GM23338 (cell line): ENCODE results near the gene LAMC3. TPM values are rescaled to one million over a fixed set of nuclear protein-coding genes. Genes with fewer than 3 reads are reported as not detected.

Experiments
- ATAC-seq: fragments of 200-7000 bp; cut with Tn5 transposase; 3 replicates; pipeline ENCODE4 v1.9.1; 2020
- DNase-seq: peaks from one replicate; pipeline ENCODE4 v3.0.0-alpha.2; 2015; ENCODE audit warnings: low spot score
- H2AFZ ChIP-seq: fragments of 200-600 bp; sonication (generic); 2 replicates; pipeline ENCODE4 v1.8.0; 2016; ENCODE audit warnings: antibody characterized with exemption, mild to moderate bottlenecking, moderate library complexity
- H3F3A ChIP-seq: fragments of 200-600 bp; sonication (generic); replicated peaks from 2 replicates; pipeline ENCODE4 v1.8.0; 2017; ENCODE audit warnings: antibody characterized with exemption, mixed run types, low read depth
- H3K27ac ChIP-seq: fragments of 200-600 bp; sonication (generic); 2 replicates; pipeline ENCODE4 v1.6.1; 2016; ENCODE audit warnings: low read depth
- H3K27me3 ChIP-seq: fragments of 200-600 bp; sonication (generic); 2 replicates; pipeline ENCODE4 v1.8.0; 2016; ENCODE audit warnings: mild to moderate bottlenecking, mixed run types, moderate library complexity; ENCODE audit not compliant: insufficient read depth
- H3K36me3 ChIP-seq: fragments of 200-600 bp; sonication (generic); 2 replicates; pipeline ENCODE4 v1.8.0; 2016; ENCODE audit warnings: mild to moderate bottlenecking; ENCODE audit not compliant: insufficient read depth
- H3K4me1 ChIP-seq: fragments of 200-600 bp; sonication (generic); 2 replicates; pipeline ENCODE4 v1.8.0; 2016; ENCODE audit warnings: mild to moderate bottlenecking, moderate library complexity; ENCODE audit not compliant: insufficient read depth
- H3K4me2 ChIP-seq: fragments of 200-600 bp; sonication (generic); 2 replicates; pipeline ENCODE4 v1.7.1; 2017; ENCODE audit warnings: mixed run types
- H3K4me3 ChIP-seq: fragments of 200-600 bp; sonication (generic); 2 replicates; pipeline ENCODE4 v1.6.1; 2016; ENCODE audit warnings: mixed run types
- H3K79me2 ChIP-seq: fragments of 200-600 bp; sonication (generic); replicated peaks from 2 replicates; pipeline ENCODE4 v1.8.0; 2017; ENCODE audit warnings: mild to moderate bottlenecking; ENCODE audit not compliant: insufficient read depth
- H3K9me2 ChIP-seq: fragments of 200-600 bp; sonication (generic); 2 replicates; pipeline ENCODE4 v1.8.0; 2017; ENCODE audit not compliant: insufficient read depth
- H4K20me1 ChIP-seq: fragments of 200-600 bp; sonication (generic); replicated peaks from 2 replicates; pipeline ENCODE4 v1.8.0; 2017; ENCODE audit warnings: mild to moderate bottlenecking; ENCODE audit not compliant: insufficient read depth
- H3K27ac Mint-ChIP-seq: 2 replicates; pipeline ENCODE4 v1.8.0; 2020; ENCODE audit warnings: inconsistent platforms, mild to moderate bottlenecking, moderate library complexity, mixed read lengths
- H3K27me3 Mint-ChIP-seq: 3 replicates; pipeline ENCODE4 v1.8.0; 2022; ENCODE audit warnings: low read depth, mild to moderate bottlenecking, moderate library complexity, mixed read lengths, inconsistent platforms; ENCODE audit not compliant: insufficient read depth, poor library complexity
- H3K36me3 Mint-ChIP-seq: 3 replicates; pipeline ENCODE4 v1.8.0; 2021; ENCODE audit warnings: low read depth, mild to moderate bottlenecking, inconsistent platforms, moderate library complexity, mixed read lengths
- H3K4me1 Mint-ChIP-seq: 3 replicates; pipeline ENCODE4 v1.8.0; 2020; ENCODE audit warnings: mild to moderate bottlenecking, inconsistent platforms, mixed read lengths
- H3K4me3 Mint-ChIP-seq: 3 replicates; pipeline ENCODE4 v1.8.0; 2021; ENCODE audit warnings: moderate library complexity, mild to moderate bottlenecking, inconsistent platforms, mixed read lengths
- H3K9me3 Mint-ChIP-seq: 3 replicates; pipeline ENCODE4 v1.8.0; 2020; ENCODE audit warnings: moderate library complexity, mild to moderate bottlenecking, inconsistent platforms, mixed read lengths
- CTCF ChIP-seq, 2 experiments: fragments of 200-600 bp in 1 of 2; sonication (generic) in 1 of 2; conservative IDR thresholded peaks; 2 replicates each; pipeline versions ENCODE4 v1.5.1 to v1.6.1; 2016 to 2017; ENCODE audit warnings: antibody characterized with exemption in 2 of 2, low read depth in 2 of 2, mild to moderate bottlenecking in 2 of 2, moderate library complexity in 1 of 2
- ETS1 ChIP-seq: IDR thresholded peaks from 2 replicates; pipeline ENCODE4 v1.6.1; 2016; ENCODE audit warnings: antibody characterized with exemption
- EZH2 ChIP-seq: fragments of 200-600 bp; sonication (generic); IDR thresholded peaks from one replicate; pipeline ENCODE4 v1.8.0; 2017; ENCODE audit warnings: antibody characterized with exemption, mild to moderate bottlenecking, low read depth; ENCODE audit not compliant: unreplicated experiment
- EZH2phosphoT487 ChIP-seq: fragments of 200-600 bp; sonication (generic); IDR thresholded peaks from one replicate; pipeline ENCODE4 v1.8.1; 2018; ENCODE audit warnings: antibody characterized with exemption; ENCODE audit not compliant: unreplicated experiment
- JUNB ChIP-seq: IDR thresholded peaks from one replicate; pipeline ENCODE4 v1.6.1; 2016; ENCODE audit warnings: antibody characterized with exemption; ENCODE audit not compliant: unreplicated experiment
- REST ChIP-seq: IDR thresholded peaks from one replicate; pipeline ENCODE4 v1.6.1; 2018; ENCODE audit warnings: antibody characterized with exemption; ENCODE audit not compliant: unreplicated experiment
- STAT1 ChIP-seq: IDR thresholded peaks from one replicate; pipeline ENCODE4 v1.6.1; 2016; ENCODE audit warnings: antibody characterized with exemption; ENCODE audit not compliant: unreplicated experiment
- ZNF331 ChIP-seq: fragments of 250-450 bp; sonication (Bioruptor Pico); IDR thresholded peaks from 2 replicates; pipeline ENCODE4 v1.5.0; 2020; ENCODE audit warnings: low read depth, mild to moderate bottlenecking, moderate library complexity
- ZNF462 ChIP-seq: fragments of 250-450 bp; sonication (Bioruptor Pico); IDR thresholded peaks from 2 replicates; pipeline ENCODE4 v1.5.0; 2020; ENCODE audit warnings: mild to moderate bottlenecking, moderate library complexity
- polyA plus RNA-seq: library from polyadenylated mRNA; unstranded; fragments of >200 nt; fragmentation: Nextera tagmentation; extraction: Ambion mirVana; gene quantifications from 2 replicates; pipeline ENCODE4 v1.2.1, GENCODE V29; 2016
- total RNA-seq: library from RNA; depleted of rRNA; stranded (reverse); fragments of >200 nt; shearing (Covaris generic); gene quantifications from 2 replicates; pipeline ENCODE4 v1.2.3, GENCODE V29; 2014

Gene LAMC3
- total and polyA plus RNA-seq, 2 experiments from 2014 or later, result 9.0 to 27.4 TPM

- no peak overlapping the region for H3K4me3 Mint-ChIP-seq
- Histone ChIP-seq H3K79me2 (peaks cover 8% of the 10 kb centered on the region), H4K20me1 (no peaks in the 10 kb centered on the region; the same call in none of the 2 replicates), H3K36me3 (peaks cover 23% of the 10 kb centered on the region), H3K27ac (no peak overlapping the region), H2AFZ (no peak overlapping the region), H3K4me1 (peaks cover 5% of the 10 kb centered on the region), H3K4me2 (no peak overlapping the region), H3K27me3 (no peaks in the 10 kb centered on the region), H3K9me2 (no peaks in the 10 kb centered on the region), H3F3A (peaks cover 12% of the 10 kb centered on the region; the same call in 1 of the 2 replicates), H3K4me3 (no peak overlapping the region)
- peaks cover 15% of the 10 kb centered on the region for H3K27me3 Mint-ChIP-seq
- no peak for TF ChIP-seq STAT1
- no peak for TF ChIP-seq ETS1
- no peak for TF ChIP-seq REST
- TF ChIP-seq EZH2phosphoT487, result no peak
- TF ChIP-seq JUNB, result no peak
- no peak for TF ChIP-seq ZNF331 (CRISPR knock-in tag)
- TF ChIP-seq EZH2, result no peak
- H3K9me3 Mint-ChIP-seq, result no peaks in the 10 kb centered on the region
- H3K4me1 Mint-ChIP-seq, result peaks cover 8% of the 10 kb centered on the region; the same call in 1 of the 3 replicates
- no peak overlapping the region for H3K27ac Mint-ChIP-seq
- no peak for DNase-seq
- H3K36me3 Mint-ChIP-seq, result peaks cover 52% of the 10 kb centered on the region
- ATAC-seq, result no peak
Observed at GRCh38 chr9:131121346-131121745, 112.4 kb downstream of the LAMC3 start.

GRCh38 chr9:131122158-131122557 is 113.2 kb downstream of the LAMC3 start:
- Histone ChIP-seq H2AFZ (no peak overlapping the region), H4K20me1 (no peaks in the 10 kb centered on the region; the same call in none of the 2 replicates), H3K4me3 (no peak overlapping the region), H3K27me3 (no peaks in the 10 kb centered on the region), H3K4me2 (no peak overlapping the region), H3K27ac (no peak overlapping the region), H3K4me1 (peaks cover 7% of the 10 kb centered on the region), H3K79me2 (peaks cover 16% of the 10 kb centered on the region), H3F3A (peaks cover 13% of the 10 kb centered on the region; the same call in 1 of the 2 replicates), H3K9me2 (no peaks in the 10 kb centered on the region), H3K36me3 (peaks cover 23% of the 10 kb centered on the region)
- no peak for DNase-seq
- H3K27ac Mint-ChIP-seq, result no peak overlapping the region
- peaks cover 8% of the 10 kb centered on the region; the same call in 1 of the 3 replicates for H3K4me1 Mint-ChIP-seq
- no peak overlapping the region for H3K4me3 Mint-ChIP-seq
- ATAC-seq, result no peak
- H3K27me3 Mint-ChIP-seq, result peaks cover 15% of the 10 kb centered on the region
- H3K9me3 Mint-ChIP-seq, result no peaks in the 10 kb centered on the region
- peaks cover 46% of the 10 kb centered on the region for H3K36me3 Mint-ChIP-seq
- TF ChIP-seq ZNF462 (CRISPR knock-in tag), result no peak
- TF ChIP-seq ZNF331 (CRISPR knock-in tag), result no peak
- TF ChIP-seq CTCF (conservative IDR thresholded peaks at IDR 0.05; ENCODE audit: low read depth in 2 of 2), result no peak
- no peak for TF ChIP-seq EZH2
